Keratinocyte (primary cell): Measurements from ENCODE around the gene RELCH.

Experiments
- EZH2 ChIP-seq: IDR thresholded peaks from one replicate; pipeline ENCODE4 v1.6.1; 2012; ENCODE audit warnings: inconsistent platforms, mild to moderate bottlenecking, low read length, moderate library complexity
- TF ChIP-seq, protein P1 (sequence below), 3 experiments: IDR thresholded peaks in 1 of 3; conservative IDR thresholded peaks in 1 of 3; optimal IDR thresholded peaks in 1 of 3; 2 replicates in 2 of 3; 3 replicates in 1 of 3; pipeline versions ENCODE3 to v1.5.1; 2011; ENCODE audit warnings: low read length in 3 of 3, mild to moderate bottlenecking in 3 of 3, moderate library complexity in 2 of 3, control low read depth in 1 of 3, inconsistent platforms in 1 of 3; ENCODE audit not compliant: insufficient read depth in 2 of 3; ENCODE audit errors: extremely low read depth in 1 of 3

DNA sequence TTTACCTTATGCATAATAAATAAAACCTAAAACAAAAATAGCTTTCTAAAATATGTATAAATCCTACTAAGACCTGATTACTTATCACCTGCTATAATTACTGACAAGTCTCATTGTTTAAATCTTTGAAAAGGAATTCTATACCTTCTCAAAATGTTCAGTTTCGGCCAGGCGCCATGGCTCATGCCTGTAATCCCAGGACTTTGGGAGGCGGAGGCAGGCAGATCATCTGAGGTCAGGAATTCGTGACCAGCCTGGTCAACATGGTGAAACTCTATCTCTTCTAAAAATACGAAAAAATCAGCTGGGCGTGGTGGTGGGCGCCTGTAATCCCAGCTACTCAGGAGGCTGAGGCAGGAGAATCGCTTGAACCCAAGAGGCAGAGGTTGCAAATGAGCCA, 58.1 kb downstream of the RELCH start:
- TF ChIP-seq, protein P1, sequence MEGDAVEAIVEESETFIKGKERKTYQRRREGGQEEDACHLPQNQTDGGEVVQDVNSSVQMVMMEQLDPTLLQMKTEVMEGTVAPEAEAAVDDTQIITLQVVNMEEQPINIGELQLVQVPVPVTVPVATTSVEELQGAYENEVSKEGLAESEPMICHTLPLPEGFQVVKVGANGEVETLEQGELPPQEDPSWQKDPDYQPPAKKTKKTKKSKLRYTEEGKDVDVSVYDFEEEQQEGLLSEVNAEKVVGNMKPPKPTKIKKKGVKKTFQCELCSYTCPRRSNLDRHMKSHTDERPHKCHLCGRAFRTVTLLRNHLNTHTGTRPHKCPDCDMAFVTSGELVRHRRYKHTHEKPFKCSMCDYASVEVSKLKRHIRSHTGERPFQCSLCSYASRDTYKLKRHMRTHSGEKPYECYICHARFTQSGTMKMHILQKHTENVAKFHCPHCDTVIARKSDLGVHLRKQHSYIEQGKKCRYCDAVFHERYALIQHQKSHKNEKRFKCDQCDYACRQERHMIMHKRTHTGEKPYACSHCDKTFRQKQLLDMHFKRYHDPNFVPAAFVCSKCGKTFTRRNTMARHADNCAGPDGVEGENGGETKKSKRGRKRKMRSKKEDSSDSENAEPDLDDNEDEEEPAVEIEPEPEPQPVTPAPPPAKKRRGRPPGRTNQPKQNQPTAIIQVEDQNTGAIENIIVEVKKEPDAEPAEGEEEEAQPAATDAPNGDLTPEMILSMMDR (optimal IDR thresholded peaks at IDR 0.05 in 1 of 3, IDR thresholded peaks at IDR 0.05 in 1 of 3, conservative IDR thresholded peaks at IDR 0.05 in 1 of 3; ENCODE audit: extremely low read depth in 1 of 3, insufficient read depth in 2 of 3, low read length in 3 of 3) = no peak
- no peak for TF ChIP-seq EZH2
